Trophoblast cell (in vitro differentiated cells and primary cell): ENCODE data around the gene PAK3.

Source experiments
- DNase-seq, 2 donors: peaks; one replicate each; pipeline ENCODE4 v3.0.0-alpha.2; 2016
- H2AFZ ChIP-seq: 2 replicates; pipeline ENCODE4 v1.6.1; 2013; ENCODE audit warnings: low read length, moderate library complexity, mild to moderate bottlenecking; ENCODE audit not compliant: insufficient read depth, poor library complexity
- H2AK5ac ChIP-seq: 2 replicates; pipeline ENCODE4 v1.6.1; 2013; ENCODE audit warnings: mild to moderate bottlenecking, low read length
- H2BK120ac ChIP-seq: 2 replicates; pipeline ENCODE4 v1.6.1; 2013; ENCODE audit warnings: low read length, mild to moderate bottlenecking, moderate library complexity; ENCODE audit not compliant: insufficient read depth, poor library complexity
- H2BK12ac ChIP-seq: 2 replicates; pipeline ENCODE4 v1.6.1; 2013; ENCODE audit warnings: mild to moderate bottlenecking, low read length, moderate library complexity
- H2BK5ac ChIP-seq: 2 replicates; pipeline ENCODE4 v1.6.1; 2013; ENCODE audit warnings: low read length, low read depth, moderate library complexity, mild to moderate bottlenecking; ENCODE audit not compliant: poor library complexity
- H3K14ac ChIP-seq: 2 replicates; pipeline ENCODE4 v1.6.1; 2013; ENCODE audit warnings: mild to moderate bottlenecking, low read length
- H3K18ac ChIP-seq: 2 replicates; pipeline ENCODE4 v1.6.1; 2013; ENCODE audit warnings: mild to moderate bottlenecking, low read length
- H3K23ac ChIP-seq: 2 replicates; pipeline ENCODE4 v1.6.1; 2013; ENCODE audit warnings: low read length
- H3K27ac ChIP-seq: 2 replicates; pipeline ENCODE4 v1.5.1; 2013; ENCODE audit warnings: low read depth, mild to moderate bottlenecking, inconsistent platforms, low read length, moderate library complexity
- H3K27me3 ChIP-seq: 2 replicates; pipeline ENCODE4 v1.6.1; 2013; ENCODE audit warnings: inconsistent platforms, mild to moderate bottlenecking, low read length, moderate library complexity; ENCODE audit not compliant: insufficient read depth
- H3K36me3 ChIP-seq, 2 experiments: 1 replicate in 1 of 2; 2 replicates in 1 of 2; pipeline ENCODE4 v1.6.1; 2013; ENCODE audit warnings: low read length in 2 of 2, mild to moderate bottlenecking in 2 of 2, moderate library complexity in 1 of 2; ENCODE audit not compliant: insufficient read depth in 2 of 2, control insufficient read depth in 1 of 2
- H3K4ac ChIP-seq: 2 replicates; pipeline ENCODE4 v1.6.1; 2013; ENCODE audit warnings: low read depth, mild to moderate bottlenecking, low read length, moderate library complexity
- H3K4me1 ChIP-seq, 2 experiments: 1 replicate in 1 of 2; 2 replicates in 1 of 2; pipeline ENCODE4 v1.6.1; 2013; ENCODE audit warnings: low read length in 2 of 2, mild to moderate bottlenecking in 2 of 2, moderate library complexity in 1 of 2; ENCODE audit not compliant: insufficient read depth in 2 of 2, control insufficient read depth in 1 of 2
- H3K4me2 ChIP-seq: 2 replicates; pipeline ENCODE4 v1.6.1; 2013; ENCODE audit warnings: inconsistent platforms, mild to moderate bottlenecking, low read length, moderate library complexity
- H3K4me3 ChIP-seq: 2 replicates; pipeline ENCODE4 v1.5.1; 2013; ENCODE audit warnings: mild to moderate bottlenecking, low read depth, low read length, inconsistent platforms
- H3K79me1 ChIP-seq: one replicate; pipeline ENCODE4 v1.6.1; 2013; ENCODE audit warnings: low read length
- H3K79me2 ChIP-seq: 2 replicates; pipeline ENCODE4 v1.6.1; 2013; ENCODE audit warnings: low read length, mild to moderate bottlenecking; ENCODE audit not compliant: control insufficient read depth, insufficient read depth, poor library complexity
- H3K9ac ChIP-seq: 2 replicates; pipeline ENCODE4 v1.6.1; 2013; ENCODE audit warnings: mild to moderate bottlenecking, low read length
- H3K9me3 ChIP-seq: 2 replicates; pipeline ENCODE4 v1.6.1; 2013; ENCODE audit warnings: low read depth, mild to moderate bottlenecking, control low read depth, inconsistent platforms, low read length; ENCODE audit not compliant: insufficient read depth
- H4K12ac ChIP-seq: 2 replicates; pipeline ENCODE4 v1.6.1; 2013; ENCODE audit warnings: low read depth, mild to moderate bottlenecking, low read length, moderate library complexity
- H4K8ac ChIP-seq: 2 replicates; pipeline ENCODE4 v1.6.1; 2013; ENCODE audit warnings: low read depth, mild to moderate bottlenecking, low read length, moderate library complexity
- H4K91ac ChIP-seq: one replicate; pipeline ENCODE4 v1.6.1; 2013; ENCODE audit warnings: low read depth, mild to moderate bottlenecking, low read length, moderate library complexity
- WGBS: extraction: QIAGEN DNeasy Blood & Tissue Kit; methylation state at CpG from one replicate; pipeline ENCODE4 v1.1.7; 2013; ENCODE audit warnings: missing lambda C conversion rate; ENCODE audit not compliant: insufficient read length, insufficient coverage; ENCODE audit errors: extremely low coverage; 5-methylcytosine and 5-hydroxymethylcytosine counted together

The PAK3 gene

DNA sequence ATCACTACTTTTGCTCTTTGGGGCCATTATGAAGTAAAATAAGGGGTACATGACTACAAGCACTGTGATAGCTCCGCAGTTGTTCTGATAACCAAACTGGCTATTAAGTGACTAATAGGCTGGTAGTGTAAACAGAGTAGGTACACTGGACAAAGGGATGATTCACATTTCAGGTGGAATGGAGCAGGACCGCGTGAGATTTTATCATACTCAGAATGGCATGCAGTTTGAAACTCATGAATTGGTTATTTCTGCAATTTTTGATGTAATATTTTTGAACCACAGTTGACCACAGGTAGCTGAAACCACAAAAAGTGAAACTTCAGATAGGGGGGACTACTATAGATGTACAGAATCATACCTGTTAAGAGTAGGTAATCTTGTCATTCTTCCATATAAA lies 55.8 kb downstream of the PAK3 start:
- H4K12ac ChIP-seq, result no peak overlapping the region
- H3K4me2 ChIP-seq, result no peak overlapping the region
- H3K23ac ChIP-seq, result no peak overlapping the region
- no peak overlapping the region for H4K91ac ChIP-seq
- no peak overlapping the region for H2BK120ac ChIP-seq
- no CpG with 5 or more reads among the region's 3 CpGs for whole genome bisulfite sequencing
- no peak overlapping the region for H2AK5ac ChIP-seq
- no peaks in the 10 kb centered on the region for H3K4me1 ChIP-seq
- H3K79me2 ChIP-seq, result no peaks in the 10 kb centered on the region
- no peaks in the 10 kb centered on the region for H3K9me3 ChIP-seq
- no peak overlapping the region for H3K27ac ChIP-seq
- H4K8ac ChIP-seq, result no peak overlapping the region
- H3K4ac ChIP-seq, result no peak overlapping the region
- H3K9ac ChIP-seq, result no peak overlapping the region
- no peaks in the 10 kb centered on the region for H3K79me1 ChIP-seq
- no peak overlapping the region for H2BK5ac ChIP-seq
- no peak overlapping the region for H3K18ac ChIP-seq
- H3K36me3 ChIP-seq, result no peaks in the 10 kb centered on the region
- DNase-seq, result peak; percentile 47 to 75
- H2AFZ ChIP-seq, result no peak overlapping the region
- no peak overlapping the region for H3K14ac ChIP-seq
- H2BK12ac ChIP-seq, result no peak overlapping the region
- no peak overlapping the region for H3K4me3 ChIP-seq
- H3K27me3 ChIP-seq, result no peaks in the 10 kb centered on the region

GRCh38 chrX:111159232-111159631 lies 63.2 kb downstream of the PAK3 start:
- Histone ChIP-seq H3K18ac (no peak overlapping the region), H2AK5ac (no peak overlapping the region), H3K9me3 (no peaks in the 10 kb centered on the region), H2AFZ (no peak overlapping the region), H3K36me3 (no peaks in the 10 kb centered on the region), H3K4me3 (no peak overlapping the region), H3K4ac (no peak overlapping the region), H4K91ac (no peak overlapping the region), H3K14ac (no peak overlapping the region), H2BK5ac (no peak overlapping the region), H4K8ac (no peak overlapping the region), H3K27me3 (no peaks in the 10 kb centered on the region), H3K79me2 (no peaks in the 10 kb centered on the region), H3K4me2 (no peak overlapping the region), H3K27ac (no peak overlapping the region), H2BK120ac (no peak overlapping the region), H3K79me1 (no peaks in the 10 kb centered on the region), H2BK12ac (no peak overlapping the region), H3K23ac (no peak overlapping the region), H4K12ac (no peak overlapping the region), H3K4me1 (no peaks in the 10 kb centered on the region), H3K9ac (no peak overlapping the region)
- DNase-seq, result no peak
- WGBS, result no CpG with 5 or more reads among the region's 3 CpGs

- no peak overlapping the region for H3K4me2 ChIP-seq
- no peak overlapping the region for H3K18ac ChIP-seq
- no peaks in the 10 kb centered on the region for H3K79me2 ChIP-seq
- H3K4me1 ChIP-seq, result no peaks in the 10 kb centered on the region
- no peak overlapping the region for H4K91ac ChIP-seq
- no peak overlapping the region for H3K23ac ChIP-seq
- no peak overlapping the region for H2AFZ ChIP-seq
- no peak overlapping the region for H4K8ac ChIP-seq
- no peak overlapping the region for H3K14ac ChIP-seq
- no peak overlapping the region for H3K9ac ChIP-seq
- H3K4me3 ChIP-seq, result no peak overlapping the region
- H2BK120ac ChIP-seq, result no peak overlapping the region
- DNase-seq, result peak in 1 of 2 donors; percentile 33
- H3K27ac ChIP-seq, result no peak overlapping the region
- H3K4ac ChIP-seq, result no peak overlapping the region
- no peaks in the 10 kb centered on the region for H3K9me3 ChIP-seq
- no peaks in the 10 kb centered on the region for H3K27me3 ChIP-seq
- no peak overlapping the region for H4K12ac ChIP-seq
- no CpG with 5 or more reads among the region's 3 CpGs for WGBS
- no peak overlapping the region for H2BK12ac ChIP-seq
- no peak overlapping the region for H2AK5ac ChIP-seq
- H2BK5ac ChIP-seq, result no peak overlapping the region
- no peaks in the 10 kb centered on the region for H3K36me3 ChIP-seq
- no peaks in the 10 kb centered on the region for H3K79me1 ChIP-seq
These were observed 68.7 kb downstream of the PAK3 start for GRCh38 chrX:111164728-111165127.

GRCh38 chrX:111165902-111166301 lies 69.9 kb downstream of the PAK3 start:
- no peak overlapping the region for H3K23ac ChIP-seq
- no peaks in the 10 kb centered on the region for H3K36me3 ChIP-seq
- no peak overlapping the region for H3K18ac ChIP-seq
- H3K9ac ChIP-seq, result no peak overlapping the region
- H2AFZ ChIP-seq, result no peak overlapping the region
- no peak overlapping the region for H3K14ac ChIP-seq
- no peak overlapping the region for H4K8ac ChIP-seq
- no peak overlapping the region for H2BK120ac ChIP-seq
- no CpG with 5 or more reads among the region's 1 CpG for WGBS
- H3K79me2 ChIP-seq, result no peaks in the 10 kb centered on the region
- H3K27ac ChIP-seq, result no peak overlapping the region
- no peak overlapping the region for H4K91ac ChIP-seq
- no peak overlapping the region for H3K4me3 ChIP-seq
- no peak overlapping the region for H2BK12ac ChIP-seq
- no peak overlapping the region for H2BK5ac ChIP-seq
- H4K12ac ChIP-seq, result no peak overlapping the region
- DNase-seq, result no peak
- H3K4ac ChIP-seq, result no peak overlapping the region
- no peak overlapping the region for H3K4me2 ChIP-seq
- no peaks in the 10 kb centered on the region for H3K27me3 ChIP-seq
- H3K4me1 ChIP-seq, result no peaks in the 10 kb centered on the region
- H3K79me1 ChIP-seq, result no peaks in the 10 kb centered on the region
- no peaks in the 10 kb centered on the region for H3K9me3 ChIP-seq
- no peak overlapping the region for H2AK5ac ChIP-seq
